GM12874 (cell line): ENCODE results near the gene ANKRD39.

Source experiments
- TF ChIP-seq, protein P1 (sequence below): IDR thresholded peaks from 2 replicates; pipeline ENCODE4 v1.5.1; 2011; ENCODE audit warnings: low read depth, mild to moderate bottlenecking, control low read depth, low read length, moderate library complexity; ENCODE audit not compliant: insufficient read depth

Gene ANKRD39

DNA sequence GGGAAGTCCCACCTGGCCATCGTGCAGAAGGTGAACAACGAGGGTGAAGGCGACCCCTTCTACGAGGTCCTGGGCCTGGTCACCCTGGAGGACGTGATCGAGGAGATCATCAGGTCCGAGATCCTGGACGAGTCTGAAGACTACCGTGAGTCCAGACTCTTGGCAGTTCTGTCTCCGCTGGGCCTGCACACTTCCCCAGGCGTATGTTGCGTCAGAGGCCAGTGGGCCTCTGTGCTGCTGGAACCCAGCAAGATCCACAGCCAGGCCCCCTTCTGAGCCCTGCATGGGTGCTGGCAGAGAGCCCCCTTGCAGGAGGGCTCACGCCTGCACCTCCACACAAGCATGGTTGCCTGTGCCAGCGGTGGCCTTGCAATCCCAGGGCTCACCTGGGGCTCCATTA lies 32.8 kb downstream of the ANKRD39 start:
- TF ChIP-seq, protein P1, sequence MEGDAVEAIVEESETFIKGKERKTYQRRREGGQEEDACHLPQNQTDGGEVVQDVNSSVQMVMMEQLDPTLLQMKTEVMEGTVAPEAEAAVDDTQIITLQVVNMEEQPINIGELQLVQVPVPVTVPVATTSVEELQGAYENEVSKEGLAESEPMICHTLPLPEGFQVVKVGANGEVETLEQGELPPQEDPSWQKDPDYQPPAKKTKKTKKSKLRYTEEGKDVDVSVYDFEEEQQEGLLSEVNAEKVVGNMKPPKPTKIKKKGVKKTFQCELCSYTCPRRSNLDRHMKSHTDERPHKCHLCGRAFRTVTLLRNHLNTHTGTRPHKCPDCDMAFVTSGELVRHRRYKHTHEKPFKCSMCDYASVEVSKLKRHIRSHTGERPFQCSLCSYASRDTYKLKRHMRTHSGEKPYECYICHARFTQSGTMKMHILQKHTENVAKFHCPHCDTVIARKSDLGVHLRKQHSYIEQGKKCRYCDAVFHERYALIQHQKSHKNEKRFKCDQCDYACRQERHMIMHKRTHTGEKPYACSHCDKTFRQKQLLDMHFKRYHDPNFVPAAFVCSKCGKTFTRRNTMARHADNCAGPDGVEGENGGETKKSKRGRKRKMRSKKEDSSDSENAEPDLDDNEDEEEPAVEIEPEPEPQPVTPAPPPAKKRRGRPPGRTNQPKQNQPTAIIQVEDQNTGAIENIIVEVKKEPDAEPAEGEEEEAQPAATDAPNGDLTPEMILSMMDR, result no peak

DNA sequence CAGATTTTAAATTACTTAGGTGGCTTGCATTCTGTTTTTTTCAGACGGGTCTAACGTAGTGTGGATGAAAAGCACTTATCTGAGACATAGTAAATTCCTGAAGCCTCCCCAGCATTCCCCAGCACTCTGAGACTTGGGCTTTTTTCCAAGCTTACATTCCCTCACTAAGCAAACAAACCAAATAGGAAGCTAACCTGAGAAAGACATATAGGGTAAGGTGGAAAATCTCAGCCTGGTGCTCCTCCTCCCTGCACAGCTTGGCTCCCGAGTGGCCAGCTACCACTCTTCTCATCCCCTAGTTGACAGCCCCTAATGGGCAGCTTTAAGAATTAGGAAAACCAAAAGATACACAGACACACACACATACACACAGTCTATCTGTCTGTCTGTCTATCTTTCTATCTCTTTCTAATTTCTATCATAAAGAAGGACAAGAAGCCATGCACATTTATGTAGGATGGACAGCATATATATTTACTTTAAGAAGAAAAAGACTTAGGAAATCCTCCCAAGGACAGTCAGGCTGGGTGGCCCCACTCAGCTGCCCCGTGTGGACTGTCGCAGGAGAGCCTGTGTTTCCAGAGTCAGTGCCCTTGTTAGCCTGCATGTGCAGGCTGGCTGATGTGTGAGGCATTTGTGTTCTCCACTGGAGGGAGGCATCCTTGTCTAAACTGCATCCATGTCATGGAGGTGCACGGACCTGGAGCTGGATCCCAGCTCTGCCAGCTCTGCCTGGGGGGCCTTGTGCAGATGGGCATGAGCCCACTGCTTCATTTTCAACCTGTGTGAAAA lies 33.5 kb downstream of the ANKRD39 start:
- TF ChIP-seq, protein P1, result no peak

DNA sequence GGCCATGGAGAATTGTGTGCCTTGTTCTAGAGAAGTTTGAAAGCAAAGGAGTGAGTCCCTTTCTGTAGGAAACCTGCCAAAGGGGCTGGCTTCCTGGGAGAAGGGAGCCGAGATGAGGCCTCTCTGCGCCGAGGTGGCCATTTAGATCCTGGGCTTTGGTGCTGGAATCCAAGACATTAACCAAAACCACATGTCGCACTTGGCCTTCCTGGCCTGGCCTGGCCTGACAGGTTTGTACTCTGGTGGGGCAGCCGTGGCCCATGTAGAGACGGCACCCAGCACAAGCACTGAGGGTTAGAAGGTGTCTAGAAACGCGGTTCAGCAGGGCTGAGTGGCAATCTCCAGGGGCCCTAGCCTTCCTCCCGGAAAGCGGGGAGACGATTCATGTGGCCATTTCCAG lies 34.6 kb downstream of the ANKRD39 start:
- TF ChIP-seq, protein P1, result no peak

DNA sequence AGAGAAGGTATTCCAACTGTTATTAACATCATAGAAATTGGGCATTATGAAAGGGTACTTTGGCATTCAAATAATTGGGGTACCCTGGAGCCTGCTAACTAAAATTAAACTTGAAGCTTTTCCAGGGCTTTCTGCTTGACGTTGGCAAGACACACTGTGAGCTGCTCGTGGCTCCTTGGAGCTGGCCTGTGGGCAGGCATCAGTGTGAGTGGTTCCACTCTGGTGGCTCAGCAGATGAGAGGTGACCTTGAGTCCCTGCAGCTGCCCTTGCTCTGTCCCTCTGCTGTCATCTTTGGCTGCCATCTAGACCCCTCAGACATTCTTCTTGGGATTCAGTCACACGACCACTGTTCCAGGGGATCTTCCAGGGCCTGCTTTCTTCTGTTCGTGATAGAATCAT lies 35.0 kb downstream of the ANKRD39 start:
- TF ChIP-seq, protein P1, result no peak

DNA sequence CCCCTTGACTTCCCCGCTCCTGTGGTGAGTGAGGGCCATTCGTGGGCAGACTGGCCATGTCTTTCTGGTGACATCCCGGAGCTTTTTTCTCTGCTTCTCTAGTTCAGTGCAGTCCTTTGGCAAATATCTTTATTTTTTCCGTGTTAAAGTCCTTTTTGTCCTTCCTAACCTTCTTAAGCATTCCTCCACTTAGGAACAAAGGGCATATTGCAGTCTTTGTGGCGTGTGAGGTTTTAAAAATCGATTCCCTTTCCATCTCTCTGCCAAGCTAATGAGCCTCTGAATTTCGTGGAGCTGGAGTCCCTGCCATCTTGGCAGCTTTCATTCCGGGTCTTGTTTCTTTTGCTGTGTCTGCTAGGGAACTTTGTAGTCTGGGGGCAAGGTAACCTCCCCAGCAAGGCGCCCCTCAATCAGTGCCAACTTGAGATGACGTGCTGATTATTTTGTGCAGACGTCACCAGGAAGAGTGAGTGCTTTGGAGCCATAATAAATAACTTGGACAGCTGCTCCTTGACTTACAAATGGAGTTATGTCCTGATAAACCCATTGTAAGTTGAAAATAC lies 36.6 kb downstream of the ANKRD39 start:
- TF ChIP-seq, protein P1, result no peak

DNA sequence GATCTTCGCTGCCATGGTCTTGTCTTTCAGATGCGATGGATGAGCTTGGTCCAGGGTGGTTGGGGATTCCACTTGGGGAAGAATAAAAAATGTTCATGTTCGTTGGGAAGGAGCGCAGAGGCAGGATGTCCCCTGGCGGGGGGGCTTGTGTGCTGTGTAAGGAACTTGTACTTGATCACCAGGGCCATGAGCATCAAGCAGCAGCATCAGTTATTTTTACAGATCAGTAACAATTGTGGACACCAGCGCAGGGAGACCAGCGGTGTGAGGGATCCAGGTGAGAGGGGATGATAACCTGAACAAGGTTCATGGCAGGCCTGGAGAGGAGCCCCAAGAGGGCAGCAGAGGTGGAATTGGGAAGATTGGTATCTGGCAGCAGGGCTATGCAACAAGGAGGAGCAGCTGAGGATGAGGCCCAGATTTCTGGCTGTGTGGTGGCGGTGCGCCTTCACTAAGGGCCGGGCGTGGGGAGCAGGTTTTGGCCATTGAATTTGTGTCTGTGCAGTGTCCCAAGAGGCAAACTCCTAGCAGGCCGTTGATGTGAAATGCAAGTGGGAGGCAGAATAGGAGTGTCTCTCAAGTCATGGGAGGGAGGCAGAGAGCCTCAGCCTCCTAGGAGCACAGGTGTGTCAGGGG lies 37.8 kb downstream of the ANKRD39 start:
- TF ChIP-seq, protein P1, result 0 out of 2 replicates have a peak, but pooled peaks have one; percentile 1

DNA sequence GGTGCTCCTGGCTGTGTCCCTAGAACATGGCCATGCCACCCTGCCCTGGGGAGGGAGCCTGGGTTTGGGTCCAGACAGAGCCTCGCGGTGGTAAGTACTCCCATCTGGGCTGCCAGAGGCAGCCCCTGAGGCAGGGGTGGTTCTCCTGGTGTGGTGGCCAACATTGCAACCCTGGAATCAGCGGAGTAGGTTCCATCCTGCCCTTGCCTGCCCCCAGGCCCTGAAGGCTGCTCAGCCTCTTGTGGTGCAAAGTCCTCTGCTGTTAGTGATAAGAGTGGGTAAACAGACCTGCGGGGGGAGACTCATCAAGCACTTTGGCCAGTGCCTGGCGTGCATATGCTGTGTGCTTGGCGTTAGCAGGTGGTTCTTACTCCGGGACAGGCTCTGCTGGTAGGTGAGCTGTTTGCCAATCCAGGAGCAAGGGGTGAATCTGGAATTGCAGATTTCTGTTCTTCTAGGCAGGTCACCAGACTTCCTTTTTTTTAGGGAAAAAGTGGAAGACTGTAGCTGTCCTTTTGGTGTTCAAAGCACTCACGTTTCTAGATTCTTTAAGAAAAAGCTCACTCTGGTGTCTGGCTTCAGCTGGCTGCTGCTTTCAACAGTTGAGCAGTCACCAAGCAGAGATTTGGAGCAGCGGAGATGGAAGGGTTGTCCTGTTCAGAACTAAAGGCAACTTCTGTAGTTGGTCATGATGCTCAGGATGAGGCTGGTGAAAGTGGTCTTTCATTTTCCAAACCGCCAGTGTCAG lies 38.5 kb downstream of the ANKRD39 start:
- TF ChIP-seq, protein P1, result no peak
